PC-3 (cell line): ENCODE results near the gene ATP6V0E1. TPM values are rescaled to one million over a fixed set of nuclear protein-coding genes. Genes with fewer than 3 reads are reported as not detected.

Experiments used
- ATAC-seq: fragments of 200-7000 bp; cut with Tn5 transposase; 2 replicates; pipeline ENCODE4 v1.9.1; 2020; ENCODE audit warnings: mild to moderate bottlenecking, moderate library complexity
- Bru-seq: library from RNA; stranded (reverse); fragments of 400-500 nt; gene quantifications from one replicate; lab custom pipeline; 2021; lab: Mats Ljungman, UMichigan
- BruChase-seq, 2 experiments: library from RNA; stranded (reverse); fragments of 400-500 nt; gene quantifications; one replicate each; lab custom pipeline; 2021; lab: Mats Ljungman, UMichigan
- BruUV-seq: library from RNA; stranded (reverse); fragments of 400-500 nt; replicated peaks from 2 replicates; lab custom pipeline; 2021; lab: Mats Ljungman, UMichigan
- CTCF ChIA-PET: fragments of 300-600 bp; sonication (Branson Sonifier 250); formaldehyde crosslinking; loops from one replicate; lab custom pipeline; 2022; ENCODE audit warnings: antibody characterized with exemption; lab: Charles Lee
- POLR2A ChIA-PET: fragments of 300-600 bp; sonication (Branson Sonifier 250); formaldehyde crosslinking; loops from one replicate; lab custom pipeline; 2022; ENCODE audit warnings: antibody characterized with exemption; ENCODE audit not compliant: unreplicated experiment; lab: Charles Lee
- DNase-seq: peaks from one replicate; pipeline ENCODE4 v3.0.0-alpha.2; 2015
- H2AFZ ChIP-seq: fragments of 300-600 bp; sonication (generic); 2 replicates; pipeline ENCODE4 v1.6.0; 2016; ENCODE audit warnings: antibody characterized with exemption, low read length
- H3F3A ChIP-seq: fragments of 300-600 bp; sonication (generic); one replicate; pipeline ENCODE4 v1.6.0; 2017; ENCODE audit warnings: antibody characterized with exemption, low read length, control low read depth, mild to moderate bottlenecking; ENCODE audit not compliant: unreplicated experiment
- H3K27ac ChIP-seq: fragments of 300-600 bp; sonication (generic); 2 replicates; pipeline ENCODE4 v1.5.1; 2016; ENCODE audit warnings: mild to moderate bottlenecking, low read length
- H3K27me3 ChIP-seq: fragments of 300-600 bp; sonication (generic); 2 replicates; pipeline ENCODE4 v1.6.1; 2016; ENCODE audit warnings: low read length, mixed read lengths
- H3K36me3 ChIP-seq: fragments of 300-600 bp; sonication (generic); 2 replicates; pipeline ENCODE4 v1.6.1; 2016; ENCODE audit warnings: low read depth, mixed run types, low read length, mixed read lengths
- H3K4me1 ChIP-seq: fragments of 300-600 bp; sonication (generic); 2 replicates; pipeline ENCODE4 v1.5.1; 2016; ENCODE audit warnings: low read length; ENCODE audit not compliant: insufficient read depth
- H3K4me2 ChIP-seq: fragments of 300-600 bp; sonication (generic); 2 replicates; pipeline ENCODE4 v1.6.0; 2016; ENCODE audit warnings: low read length
- H3K4me3 ChIP-seq: fragments of 300-600 bp; sonication (generic); 2 replicates; pipeline ENCODE4 v1.5.1; 2016; ENCODE audit warnings: mild to moderate bottlenecking, low read length, mixed read lengths
- H3K79me2 ChIP-seq: fragments of 300-600 bp; sonication (generic); 2 replicates; pipeline ENCODE4 v1.6.1; 2017; ENCODE audit warnings: low read length, mixed read lengths
- H3K9ac ChIP-seq: fragments of 300-600 bp; sonication (generic); 2 replicates; pipeline ENCODE4 v1.6.0; 2016; ENCODE audit warnings: mild to moderate bottlenecking, low read length
- H3K9me2 ChIP-seq: fragments of 300-600 bp; sonication (generic); replicated peaks from 2 replicates; pipeline ENCODE4 v1.6.1; 2016; ENCODE audit warnings: mixed run types, low read length, mixed read lengths
- H3K9me3 ChIP-seq: fragments of 300-600 bp; sonication (generic); 2 replicates; pipeline ENCODE4 v1.6.1; 2016; ENCODE audit warnings: low read length, mixed read lengths
- H4K20me1 ChIP-seq: fragments of 300-600 bp; sonication (generic); 2 replicates; pipeline ENCODE4 v1.6.1; 2016; ENCODE audit warnings: low read length, mixed read lengths
- CTCF ChIP-seq: fragments of 300-600 bp; sonication (generic); conservative IDR thresholded peaks from 2 replicates; pipeline ENCODE4 v1.5.1; 2017; ENCODE audit warnings: antibody characterized with exemption, low read depth, mild to moderate bottlenecking, low read length
- EZH2 ChIP-seq: fragments of 300-600 bp; sonication (generic); IDR thresholded peaks from one replicate; pipeline ENCODE4 v1.6.1; 2017; ENCODE audit warnings: antibody characterized with exemption, mild to moderate bottlenecking, low read length; ENCODE audit not compliant: unreplicated experiment
- EZH2phosphoT487 ChIP-seq: fragments of 300-600 bp; sonication (generic); IDR thresholded peaks from 2 replicates; pipeline ENCODE4 v1.6.1; 2018; ENCODE audit warnings: mild to moderate bottlenecking, antibody characterized with exemption, low read length, borderline replicate concordance
- intact Hi-C: fragments of 100-400 bp; cut with micrococcal nuclease; formaldehyde crosslinking; loops from 2 replicates; pipeline ENCODE4 v1.9.0; 2023
- long read RNA-seq: library from polyadenylated mRNA; unstranded; transcript quantifications from one replicate; pipeline ENCODE4 v2.0.0, GENCODE V29; 2021; ENCODE audit not compliant: unreplicated experiment
- total RNA-seq: library from RNA; depleted of rRNA; stranded (reverse); fragments of >200 nt; gene quantifications from 2 replicates; pipeline ENCODE4 v1.2.3, GENCODE V29; 2014; rRNA removed

The ATP6V0E1 gene
- total RNA-seq (154 and 162 TPM in 2 replicates), Bru-seq, nascent RNA (percentile 81 among the genes with signal in this experiment), BruChase-seq, experiment 1, labeled RNA remaining after a 6-hour chase (percentile 87 among the genes with signal in this experiment), BruChase-seq, experiment 2, labeled RNA remaining after a 2-hour chase (percentile 82 among the genes with signal in this experiment)
- long read RNA-seq, transcript ATP6V0E1-203 (4 exons, 1,433 nt), result major isoform, 214 of 256 reads
- long read RNA-seq, partial matches to known transcripts, result 10 of 256 reads
- long read RNA-seq, other reads (novel, unspliced or antisense), result 30 of 256 reads

DNA sequence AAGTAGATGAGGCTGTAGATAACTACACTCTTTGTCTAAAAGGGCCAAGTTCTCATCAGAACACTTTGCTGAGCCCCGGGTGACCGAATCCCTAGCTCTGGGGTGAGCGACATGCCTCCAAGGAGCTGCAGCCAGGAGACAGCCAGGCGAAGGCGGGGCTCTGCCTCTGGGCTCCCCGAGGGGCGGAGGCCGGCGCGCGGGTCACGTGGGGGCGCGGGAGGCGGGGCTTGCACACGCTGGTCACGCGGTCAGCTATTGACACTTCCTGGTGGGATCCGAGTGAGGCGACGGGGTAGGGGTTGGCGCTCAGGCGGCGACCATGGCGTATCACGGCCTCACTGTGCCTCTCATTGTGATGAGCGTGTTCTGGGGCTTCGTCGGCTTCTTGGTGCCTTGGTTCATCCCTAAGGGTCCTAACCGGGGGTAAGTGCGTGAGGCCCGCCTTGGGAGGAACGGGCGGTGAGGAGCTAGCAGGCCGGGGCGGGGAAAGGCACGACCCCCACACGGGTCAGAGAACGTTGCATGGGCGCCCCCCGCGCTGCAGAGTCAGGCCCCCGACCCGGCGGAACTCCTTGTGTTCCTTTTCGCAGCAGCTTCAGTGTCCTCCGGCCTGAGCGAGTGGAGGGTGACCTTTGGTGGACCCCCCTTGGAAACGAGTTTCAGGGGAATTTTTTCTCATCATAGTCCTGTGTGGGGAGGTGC, at the start of gene ATP6V0E1:
Gene ATP6V0E1, plus strand, starts transcription at position 230 of the 702 bp plus-strand sequence. Its CDS starts 90 bp downstream, at position 320.
- Histone ChIP-seq H3K9me3 (no peaks in the 10 kb centered on the region), H3K4me2 (peak within 1 kb of the TSS; percentile 91), H3K9me2 (no peaks in the 10 kb centered on the region), H3K27me3 (no peaks in the 10 kb centered on the region), H3K27ac (peak within 1 kb of the TSS; percentile 62), H3K4me1 (peaks cover 13% of the 10 kb centered on the region), H4K20me1 (peaks cover 12% of the 10 kb centered on the region; the same call in 1 of the 2 replicates), H3K79me2 (peaks cover 52% of the 10 kb centered on the region), H2AFZ (peak within 1 kb of the TSS; percentile 87), H3F3A (no peaks in the 10 kb centered on the region), H3K36me3 (peaks cover 7% of the 10 kb centered on the region), H3K9ac (peak within 1 kb of the TSS; percentile 91), H3K4me3 (peak within 1 kb of the TSS; percentile 86)
- intact Hi-C loops, result loop anchor here (1.0 to 5.0 kb wide), 5 partner anchors 33 to 299 kb away; partner anchors contain the start of gene BNIP1
- DNase-seq (peak; percentile 94), ATAC-seq (peak; percentile 92)
- POLR2A ChIA-PET, result interaction anchor here (0.9 kb wide), 1 partner anchor 24 kb away, joined by 5 read pairs; the partner anchor contains the start of gene RPL26L1
- TF ChIP-seq EZH2phosphoT487 (no peak), EZH2 (no peak), CTCF (no peak)
- CTCF ChIA-PET, result interaction anchor here (0.5 to 1.2 kb wide), 5 partner anchors 74 to 298 kb away, joined by 3 to 6 read pairs (median 3); no protein-coding TSS in a partner anchor
- BruUV-seq, result TSS peak; percentile 76

GRCh38 chr5:172935096-172935495, 48.5 kb upstream of the ATP6V0E1 start:
- H3K4me1 ChIP-seq, result peaks cover 21% of the 10 kb centered on the region
- no peak overlapping the region for H3K9ac ChIP-seq
- no peaks in the 10 kb centered on the region for H3K9me2 ChIP-seq
- POLR2A ChIA-PET, result no interaction called here
- no TSS peak for BruUV-seq
- intact Hi-C loops, result no loop called here
- H3K27me3 ChIP-seq, result no peaks in the 10 kb centered on the region
- no peak overlapping the region for H3K4me2 ChIP-seq
- no peaks in the 10 kb centered on the region for H4K20me1 ChIP-seq
- CTCF ChIA-PET, result no interaction called here
- H3K36me3 ChIP-seq, result no peaks in the 10 kb centered on the region
- H3K9me3 ChIP-seq, result no peaks in the 10 kb centered on the region
- peaks cover 9% of the 10 kb centered on the region for H3F3A ChIP-seq
- no peaks in the 10 kb centered on the region for H3K79me2 ChIP-seq
- no peak for ATAC-seq
- DNase-seq, result no peak
- H2AFZ ChIP-seq, result no peak overlapping the region
- no peak overlapping the region for H3K27ac ChIP-seq
- no peak overlapping the region for H3K4me3 ChIP-seq
- TF ChIP-seq EZH2, result no peak
- no peak for TF ChIP-seq EZH2phosphoT487
- TF ChIP-seq CTCF, result no peak
